CD14-positive monocyte (primary cell): ENCODE measurements around the gene AP5B1. TPM values are rescaled to one million over a fixed set of nuclear protein-coding genes. Genes with fewer than 3 reads are reported as not detected.
A peak's percentile ranks its signal among the peaks of the same experiment; 100 is the strongest.

ENCODE experiments used
- DNase-seq, 3 donors: peaks; one replicate each; pipeline ENCODE4 v3.0.0-alpha.2; 2011 to 2022
- H2AFZ ChIP-seq: 2 replicates; pipeline ENCODE4 v1.6.0; 2012; ENCODE audit warnings: mild to moderate bottlenecking, low read depth, low read length, inconsistent platforms; ENCODE audit not compliant: insufficient read depth, poor library complexity, severe bottlenecking
- H3K27ac ChIP-seq, 2 donors: 1 replicate in 1 of 2; 2 replicates in 1 of 2; pipeline ENCODE4 v1.5.1; 2012 to 2013; ENCODE audit warnings: low read length in 2 of 2, control low read depth in 1 of 2, inconsistent platforms in 1 of 2, low read depth in 1 of 2, mild to moderate bottlenecking in 1 of 2
- H3K27me3 ChIP-seq, 2 donors: one replicate each; pipeline versions ENCODE4 v1.6.0 to v1.6.1; 2011 to 2013; ENCODE audit warnings: low read length in 2 of 2; ENCODE audit not compliant: control insufficient read depth in 2 of 2, insufficient read depth in 2 of 2
- H3K36me3 ChIP-seq, 2 donors: replicated peaks in 1 of 2; 1 replicate in 1 of 2; 2 replicates in 1 of 2; pipeline versions ENCODE4 v1.5.1 to v1.6.1; 2012 to 2013; ENCODE audit warnings: low read length in 2 of 2, control low read depth in 1 of 2, inconsistent platforms in 1 of 2, mild to moderate bottlenecking in 1 of 2; ENCODE audit not compliant: insufficient read depth in 2 of 2, control insufficient read depth in 1 of 2
- H3K4me1 ChIP-seq, 2 donors: 1 replicate in 1 of 2; 2 replicates in 1 of 2; pipeline versions ENCODE4 v1.5.1 to v1.6.1; 2012 to 2013; ENCODE audit warnings: low read length in 2 of 2, control low read depth in 1 of 2, inconsistent platforms in 1 of 2, mild to moderate bottlenecking in 1 of 2, moderate library complexity in 1 of 2; ENCODE audit not compliant: insufficient read depth in 2 of 2, control insufficient read depth in 1 of 2
- H3K4me2 ChIP-seq: replicated peaks from 2 replicates; pipeline ENCODE3; 2012; ENCODE audit warnings: low read length, moderate library complexity, mild to moderate bottlenecking; ENCODE audit not compliant: poor library complexity, severe bottlenecking; ENCODE audit errors: extremely low read depth
- H3K4me3 ChIP-seq, 3 experiments: fragments of 200-600 bp in 1 of 3; sonication (generic) in 1 of 3; replicated peaks in 1 of 3; 1 replicate in 2 of 3; 2 replicates in 1 of 3; pipeline ENCODE4 v1.5.1; 2011 to 2013; ENCODE audit warnings: low read length in 3 of 3, mild to moderate bottlenecking in 3 of 3, control low read depth in 2 of 3, low read depth in 2 of 3, inconsistent platforms in 1 of 3, moderate library complexity in 1 of 3
- H3K79me2 ChIP-seq: 2 replicates; pipeline ENCODE4 v1.6.0; 2012; ENCODE audit warnings: mild to moderate bottlenecking, control low read depth, inconsistent platforms, low read length, moderate library complexity; ENCODE audit not compliant: insufficient read depth
- H3K9ac ChIP-seq: 2 replicates; pipeline ENCODE4 v1.6.0; 2017; ENCODE audit warnings: low read length, mild to moderate bottlenecking; ENCODE audit not compliant: insufficient read depth, poor library complexity, severe bottlenecking
- H3K9me3 ChIP-seq, 2 donors: replicated peaks in 1 of 2; 1 replicate in 1 of 2; 2 replicates in 1 of 2; pipeline versions ENCODE4 v1.5.1 to v1.6.1; 2012 to 2013; ENCODE audit warnings: low read length in 2 of 2, control low read depth in 1 of 2; ENCODE audit not compliant: control insufficient read depth in 1 of 2, insufficient read depth in 1 of 2
- H4K20me1 ChIP-seq: 2 replicates; pipeline ENCODE4 v1.6.0; 2012; ENCODE audit warnings: mild to moderate bottlenecking, low read length, control low read depth, moderate library complexity; ENCODE audit not compliant: insufficient read depth
- H3K27ac Mint-ChIP-seq, 7 donors: one replicate each; pipeline ENCODE4 v1.8.0; 2020; ENCODE audit warnings: mild to moderate bottlenecking in 7 of 7, mixed read lengths in 7 of 7, moderate library complexity in 6 of 7, inconsistent platforms in 2 of 7
- H3K27me3 Mint-ChIP-seq, 3 donors: one replicate each; pipeline ENCODE4 v1.8.0; 2021 to 2022; ENCODE audit warnings: low read depth in 3 of 3, mild to moderate bottlenecking in 3 of 3, mixed read lengths in 3 of 3, moderate library complexity in 3 of 3, inconsistent platforms in 1 of 3
- H3K36me3 Mint-ChIP-seq, 2 donors: one replicate each; pipeline ENCODE4 v1.8.0; 2020; ENCODE audit warnings: mixed read lengths in 2 of 2, inconsistent platforms in 1 of 2, mild to moderate bottlenecking in 1 of 2
- H3K4me1 Mint-ChIP-seq: one replicate; pipeline ENCODE4 v1.8.0; 2020; ENCODE audit warnings: mild to moderate bottlenecking, mixed read lengths
- H3K4me3 Mint-ChIP-seq, 2 donors: one replicate each; pipeline ENCODE4 v1.8.0; 2020; ENCODE audit warnings: mild to moderate bottlenecking in 2 of 2, mixed read lengths in 2 of 2, moderate library complexity in 1 of 2
- H3K9me3 Mint-ChIP-seq, 7 donors: one replicate each; pipeline ENCODE4 v1.8.0; 2020 to 2022; ENCODE audit warnings: mixed read lengths in 7 of 7, mild to moderate bottlenecking in 6 of 7, moderate library complexity in 6 of 7, inconsistent platforms in 2 of 7
- CTCF ChIP-seq: fragments of 200-600 bp; IDR thresholded peaks from one replicate; pipeline ENCODE4 v1.8.0; 2022; ENCODE audit warnings: antibody characterized with exemption, mild to moderate bottlenecking
- WGBS: methylation state at CpG from one replicate; pipeline ENCODE4 v1.1.5; 2013; ENCODE audit warnings: missing lambda C conversion rate; ENCODE audit not compliant: insufficient coverage; 5-methylcytosine and 5-hydroxymethylcytosine counted together
- intact Hi-C, 2 donors: fragments of 100-400 bp; cut with micrococcal nuclease; formaldehyde crosslinking; loops; one replicate each; pipeline versions ENCODE4 v1.15.0 to v1.15.1; 2023
- polyA plus RNA-seq, 3 donors: library from polyadenylated mRNA; depleted of rRNA in 1 of 3; unstranded in 2 of 3; stranded (reverse) in 1 of 3; fragments of 300-500 nt in 2 of 3; fragments of >200 nt in 1 of 3; fragmentation: Illumina TruSeq in 2 of 3; gene quantifications; 1 replicate in 2 of 3; 2 replicates in 1 of 3; pipeline ENCODE4 v1.2.3, GENCODE V29; 2012 to 2021

AP5B1 gene
- polyA plus RNA-seq, 3 donors = 33.7 to 46.4 (median 35.1) TPM

- H4K20me1 ChIP-seq = no peaks in the 10 kb centered on the region
- no CpG with 5 or more reads among the region's 5 CpGs for WGBS
- H3K9me3 ChIP-seq = no peaks in the 10 kb centered on the region
- Mint-ChIP-seq H3K4me3 (no peak overlapping the region), H3K36me3 (peaks cover 0 to 2% of the 10 kb centered on the region in 2 donors), H3K27ac (no peak overlapping the region), H3K4me1 (peaks cover 3% of the 10 kb centered on the region), H3K9me3 (peaks cover 0 to 12% (median 4%) of the 10 kb centered on the region in 7 donors), H3K27me3 (peaks cover 0 to 7% (median 6%) of the 10 kb centered on the region in 3 donors)
- H3K79me2 ChIP-seq = no peaks in the 10 kb centered on the region
- H3K4me1 ChIP-seq = no peaks in the 10 kb centered on the region
- no peak overlapping the region for H3K4me2 ChIP-seq
- no peaks in the 10 kb centered on the region for H3K36me3 ChIP-seq
- no peak for TF ChIP-seq CTCF
- no peak overlapping the region for H2AFZ ChIP-seq
- no peaks in the 10 kb centered on the region for H3K27me3 ChIP-seq
- intact Hi-C loops = no loop called here
- no peak overlapping the region for H3K9ac ChIP-seq
- no peak overlapping the region for H3K4me3 ChIP-seq
- H3K27ac ChIP-seq = no peak overlapping the region
- no peak for DNase-seq
Observed at GRCh38 chr11:65730461-65730860, 50.3 kb downstream of the AP5B1 start.

GRCh38 chr11:65727865-65728264 lies 52.9 kb downstream of the AP5B1 start:
- Histone ChIP-seq H4K20me1 (no peaks in the 10 kb centered on the region), H3K79me2 (no peaks in the 10 kb centered on the region), H3K4me1 (no peaks in the 10 kb centered on the region), H3K27ac (no peak overlapping the region), H3K27me3 (no peaks in the 10 kb centered on the region), H3K4me2 (no peak overlapping the region), H3K9ac (no peak overlapping the region), H3K9me3 (no peaks in the 10 kb centered on the region), H3K36me3 (no peaks in the 10 kb centered on the region), H2AFZ (no peak overlapping the region), H3K4me3 (no peak overlapping the region)
- 88% methylated on average over 12 of the region's 15 CpGs for WGBS
- Mint-ChIP-seq H3K27me3 (peaks cover 0 to 9% (median under 1%) of the 10 kb centered on the region in 3 donors), H3K27ac (peak overlapping the region in 1 of 7 donors; percentile 30), H3K4me3 (no peak overlapping the region), H3K36me3 (peaks cover 0 to 2% of the 10 kb centered on the region in 2 donors), H3K9me3 (peaks cover 0 to 10% (median 4%) of the 10 kb centered on the region in 7 donors), H3K4me1 (peaks cover 3% of the 10 kb centered on the region)
- no peak for DNase-seq
- intact Hi-C loops = no loop called here
- no peak for TF ChIP-seq CTCF
